Nephron (organoid): ENCODE results near the gene AMBP.

Experiments
- H3K27ac Mint-ChIP-seq, 3 experiments: 2 replicates each; pipeline ENCODE4 v1.8.0; 2020; ENCODE audit warnings: mixed read lengths in 3 of 3, mild to moderate bottlenecking in 2 of 3, moderate library complexity in 1 of 3
- H3K27me3 Mint-ChIP-seq: 2 replicates; pipeline ENCODE4 v1.8.0; 2021; ENCODE audit warnings: low read depth, mild to moderate bottlenecking, moderate library complexity, mixed read lengths
- H3K36me3 Mint-ChIP-seq: 2 replicates; pipeline ENCODE4 v1.8.0; 2020; ENCODE audit warnings: low read depth, mixed read lengths
- H3K4me1 Mint-ChIP-seq: 2 replicates; pipeline ENCODE4 v1.8.0; 2020; ENCODE audit warnings: mixed read lengths
- H3K4me3 Mint-ChIP-seq, 3 experiments: 2 replicates each; pipeline ENCODE4 v1.8.0; 2020; ENCODE audit warnings: mild to moderate bottlenecking in 3 of 3, mixed read lengths in 3 of 3, moderate library complexity in 2 of 3
- H3K9me3 Mint-ChIP-seq: 2 replicates; pipeline ENCODE4 v1.8.0; 2020; ENCODE audit warnings: mixed read lengths
- TF ChIP-seq, protein P1 (sequence below), 3 experiments: fragments of 200-600 bp; sonication (generic); IDR thresholded peaks; one replicate each; pipeline ENCODE4 v1.5.0; 2021; ENCODE audit warnings: antibody characterized with exemption in 3 of 3; ENCODE audit not compliant: unreplicated experiment in 3 of 3

The AMBP gene

DNA sequence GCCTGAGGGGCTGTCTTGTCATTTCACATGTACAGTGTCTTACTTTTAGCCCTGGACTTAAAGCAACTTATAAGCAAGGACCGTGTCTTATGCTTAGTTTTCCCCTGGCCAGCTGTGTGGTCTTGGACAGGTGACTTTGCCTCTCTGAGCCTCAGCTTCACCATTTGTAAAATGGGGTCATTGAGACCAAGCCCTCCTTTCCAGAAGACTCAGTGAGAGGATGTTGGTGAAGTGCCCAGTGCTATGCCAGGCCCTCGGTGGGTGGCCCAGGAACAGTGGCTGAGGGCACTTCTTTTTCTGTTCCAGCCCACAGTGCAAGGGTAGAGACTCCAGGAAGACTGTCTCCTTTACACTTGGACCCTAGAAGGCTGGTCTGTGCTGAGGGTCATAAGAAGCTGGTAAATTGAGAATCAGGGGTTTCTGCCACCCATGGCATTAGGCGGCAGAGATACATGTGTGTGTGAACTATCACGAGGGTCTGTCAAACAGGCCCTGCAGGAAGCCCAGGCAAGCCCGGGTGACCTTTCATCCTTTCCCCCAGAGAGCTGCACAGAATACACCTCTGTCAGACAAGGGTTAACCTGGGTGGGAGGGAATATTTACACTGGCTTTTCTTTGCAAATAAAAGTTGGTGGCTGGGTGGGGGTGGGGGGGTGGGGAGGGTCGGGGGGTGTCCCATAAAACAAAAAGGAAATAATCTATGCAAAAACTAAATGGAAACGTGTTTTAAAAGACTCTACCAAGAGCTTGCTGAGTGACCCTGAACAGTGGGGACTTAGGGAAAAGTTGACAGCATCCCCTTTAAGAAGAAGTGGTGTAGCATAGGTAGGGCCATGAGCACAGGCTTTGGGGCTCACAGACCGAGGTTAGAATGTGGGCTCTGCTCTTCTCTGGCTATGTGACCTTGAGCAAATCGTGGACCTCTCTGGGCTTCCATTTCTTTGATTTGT, 41.4 kb upstream of the AMBP start:
- no peak overlapping the region for H3K4me3 Mint-ChIP-seq
- peaks cover 18% of the 10 kb centered on the region for H3K4me1 Mint-ChIP-seq
- H3K9me3 Mint-ChIP-seq, result no peaks in the 10 kb centered on the region
- no peak overlapping the region for H3K27ac Mint-ChIP-seq
- TF ChIP-seq, protein P1, sequence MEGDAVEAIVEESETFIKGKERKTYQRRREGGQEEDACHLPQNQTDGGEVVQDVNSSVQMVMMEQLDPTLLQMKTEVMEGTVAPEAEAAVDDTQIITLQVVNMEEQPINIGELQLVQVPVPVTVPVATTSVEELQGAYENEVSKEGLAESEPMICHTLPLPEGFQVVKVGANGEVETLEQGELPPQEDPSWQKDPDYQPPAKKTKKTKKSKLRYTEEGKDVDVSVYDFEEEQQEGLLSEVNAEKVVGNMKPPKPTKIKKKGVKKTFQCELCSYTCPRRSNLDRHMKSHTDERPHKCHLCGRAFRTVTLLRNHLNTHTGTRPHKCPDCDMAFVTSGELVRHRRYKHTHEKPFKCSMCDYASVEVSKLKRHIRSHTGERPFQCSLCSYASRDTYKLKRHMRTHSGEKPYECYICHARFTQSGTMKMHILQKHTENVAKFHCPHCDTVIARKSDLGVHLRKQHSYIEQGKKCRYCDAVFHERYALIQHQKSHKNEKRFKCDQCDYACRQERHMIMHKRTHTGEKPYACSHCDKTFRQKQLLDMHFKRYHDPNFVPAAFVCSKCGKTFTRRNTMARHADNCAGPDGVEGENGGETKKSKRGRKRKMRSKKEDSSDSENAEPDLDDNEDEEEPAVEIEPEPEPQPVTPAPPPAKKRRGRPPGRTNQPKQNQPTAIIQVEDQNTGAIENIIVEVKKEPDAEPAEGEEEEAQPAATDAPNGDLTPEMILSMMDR (IDR thresholded peaks at IDR 0.05; ENCODE audit: unreplicated experiment in 3 of 3), result no peak
- no peaks in the 10 kb centered on the region for H3K36me3 Mint-ChIP-seq
- H3K27me3 Mint-ChIP-seq, result peaks cover 6% of the 10 kb centered on the region

DNA sequence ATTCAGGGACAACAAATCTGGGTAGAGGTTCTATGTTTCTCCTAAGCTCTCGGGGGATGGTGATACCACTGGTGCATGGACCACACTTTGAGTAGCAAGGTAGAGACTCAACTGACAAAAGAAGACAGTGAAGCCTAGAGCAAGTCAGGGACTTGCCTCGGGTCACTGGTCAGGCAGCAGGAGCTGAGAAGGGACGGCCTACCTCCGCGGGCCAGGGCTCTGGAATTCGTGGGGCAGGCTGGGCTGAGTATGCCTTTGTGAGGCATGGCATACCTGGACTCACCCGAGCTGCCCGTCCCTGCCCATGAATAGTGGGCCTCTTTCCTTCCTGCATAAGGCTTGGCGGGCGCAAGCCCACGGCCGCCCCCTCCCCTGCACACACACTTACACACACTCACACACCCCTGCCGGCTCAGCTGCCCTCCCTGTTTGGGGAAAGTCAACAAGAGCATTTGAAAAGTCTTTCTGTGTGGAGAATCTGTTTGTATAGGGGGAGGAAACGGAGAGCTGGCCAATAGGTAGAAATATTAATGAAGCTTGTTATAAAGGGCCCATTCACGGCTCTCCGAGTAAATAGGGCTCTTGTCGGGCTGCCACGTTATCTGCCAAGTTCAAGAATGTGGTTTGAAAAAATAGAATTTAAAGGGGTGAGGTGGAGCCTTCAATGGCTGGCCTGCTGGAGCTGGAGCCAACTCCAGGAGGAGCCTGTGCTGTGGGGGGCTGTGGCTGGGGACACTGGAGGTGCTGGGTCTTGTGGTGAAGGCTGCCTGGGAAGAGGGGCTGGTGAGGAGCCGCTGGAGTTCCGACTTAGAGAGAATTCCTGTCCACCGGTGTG, 40.1 kb upstream of the AMBP start:
- H3K36me3 Mint-ChIP-seq, result no peaks in the 10 kb centered on the region
- H3K9me3 Mint-ChIP-seq, result no peaks in the 10 kb centered on the region
- peak overlapping the region; percentile 62 to 86 (median 64) for H3K27ac Mint-ChIP-seq
- peaks cover 18% of the 10 kb centered on the region for H3K4me1 Mint-ChIP-seq
- no peak overlapping the region for H3K4me3 Mint-ChIP-seq
- H3K27me3 Mint-ChIP-seq, result peaks cover 8% of the 10 kb centered on the region
- TF ChIP-seq, protein P1 (IDR thresholded peaks at IDR 0.05; ENCODE audit: unreplicated experiment in 3 of 3), result no peak

DNA sequence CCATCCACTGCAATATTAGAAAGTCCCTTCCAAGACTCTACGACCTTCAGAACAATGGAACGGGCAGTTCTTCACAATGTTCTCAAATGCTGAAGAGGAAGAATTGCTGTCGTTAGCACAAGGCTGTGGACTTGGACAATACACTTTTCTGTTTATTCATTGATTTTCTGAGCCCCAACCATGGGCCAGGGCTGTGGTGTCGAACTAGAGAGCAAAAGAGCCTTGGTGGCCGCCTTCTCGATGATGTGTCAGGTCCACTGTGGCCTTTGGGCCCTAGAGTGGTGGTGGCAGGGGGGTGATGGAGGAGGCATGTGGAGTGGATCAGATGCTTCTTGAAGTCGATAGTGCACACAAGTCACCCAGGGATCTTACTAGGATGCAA, 39.5 kb upstream of the AMBP start:
- H3K9me3 Mint-ChIP-seq, result no peaks in the 10 kb centered on the region
- H3K4me3 Mint-ChIP-seq, result no peak overlapping the region
- no peaks in the 10 kb centered on the region for H3K36me3 Mint-ChIP-seq
- H3K27me3 Mint-ChIP-seq, result peaks cover 12% of the 10 kb centered on the region
- peaks cover 18% of the 10 kb centered on the region for H3K4me1 Mint-ChIP-seq
- H3K27ac Mint-ChIP-seq, result peak overlapping the region; percentile 62 to 86 (median 64)
- TF ChIP-seq, protein P1 (IDR thresholded peaks at IDR 0.05; ENCODE audit: unreplicated experiment in 3 of 3), result no peak

DNA sequence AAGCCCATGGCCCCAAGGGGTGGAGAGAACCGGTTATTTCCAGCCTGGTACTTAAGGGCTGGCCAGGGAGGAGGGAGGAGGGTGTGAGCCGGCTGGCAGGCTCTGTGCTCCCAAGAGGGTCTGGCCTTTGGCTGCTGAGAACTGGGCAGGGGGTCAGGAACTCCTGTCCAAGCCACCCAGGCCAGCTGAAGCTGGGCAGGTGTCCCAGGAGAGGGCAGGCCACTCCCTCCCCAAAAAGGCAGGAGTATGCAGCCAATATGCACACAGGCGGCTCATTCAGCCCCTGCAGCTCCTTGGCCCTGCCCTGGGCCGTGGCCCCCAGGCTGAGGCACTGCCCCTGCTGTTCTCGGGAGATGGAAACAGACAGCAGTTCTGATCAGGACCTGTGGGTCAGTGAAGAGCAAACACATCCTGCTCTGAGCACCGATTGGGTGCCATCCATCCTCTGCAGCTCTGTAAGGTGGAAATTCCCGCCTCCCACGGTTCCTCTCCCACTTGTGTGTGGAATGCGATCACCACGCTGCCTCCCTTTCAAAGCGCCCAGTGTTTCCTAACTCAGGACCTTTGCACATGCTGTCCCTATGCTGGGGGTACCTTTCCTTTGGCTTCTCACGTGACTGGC, 38.1 kb upstream of the AMBP start:
- TF ChIP-seq, protein P1 (IDR thresholded peaks at IDR 0.05; ENCODE audit: unreplicated experiment in 3 of 3), result no peak
- Mint-ChIP-seq H3K4me3 (no peak overlapping the region), H3K36me3 (no peaks in the 10 kb centered on the region), H3K27me3 (peaks cover 18% of the 10 kb centered on the region), H3K9me3 (no peaks in the 10 kb centered on the region), H3K27ac (no peak overlapping the region), H3K4me1 (peaks cover 11% of the 10 kb centered on the region)

DNA sequence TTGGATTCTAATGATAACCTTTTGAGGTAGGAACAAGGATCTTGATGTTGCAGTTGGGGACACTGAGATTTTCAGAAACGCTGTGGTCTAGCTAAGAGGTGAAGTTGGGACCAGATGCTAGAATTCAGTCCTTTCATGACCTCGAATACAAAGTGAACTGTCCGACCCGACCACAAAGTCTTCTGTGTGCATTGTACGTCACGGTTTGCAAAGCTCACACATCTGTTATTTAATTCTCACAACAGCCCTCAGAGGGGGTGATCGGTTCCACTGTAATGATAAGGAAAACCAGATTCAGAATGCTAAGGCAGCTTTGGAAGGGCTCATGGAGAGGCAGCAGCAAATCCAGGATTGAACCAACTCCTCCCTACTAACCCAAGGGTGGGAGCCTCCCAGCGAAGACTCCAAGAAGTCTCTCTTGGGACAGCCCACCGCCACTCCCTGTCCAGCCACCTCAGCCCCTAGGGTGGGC, 37.6 kb upstream of the AMBP start:
- H3K4me3 Mint-ChIP-seq, result no peak overlapping the region
- H3K27me3 Mint-ChIP-seq, result peaks cover 16% of the 10 kb centered on the region
- TF ChIP-seq, protein P1 (IDR thresholded peaks at IDR 0.05; ENCODE audit: unreplicated experiment in 3 of 3), result no peak
- H3K27ac Mint-ChIP-seq, result no peak overlapping the region
- no peaks in the 10 kb centered on the region for H3K9me3 Mint-ChIP-seq
- no peaks in the 10 kb centered on the region for H3K36me3 Mint-ChIP-seq
- H3K4me1 Mint-ChIP-seq, result peaks cover 10% of the 10 kb centered on the region
